Heart left ventricle (tissue), 16 donors: Measurements from ENCODE around the gene LRP1-AS. TPM values are rescaled to one million over a fixed set of nuclear protein-coding genes. Genes with fewer than 3 reads are reported as not detected.

ENCODE experiments used
- ATAC-seq, 4 donors: fragments of 200-7000 bp; cut with Tn5 transposase; one replicate each; pipeline ENCODE4 v1.9.1; 2020 to 2022; ENCODE audit warnings: moderate library complexity in 4 of 4, mild to moderate bottlenecking in 3 of 4, moderate number of reproducible peaks in 1 of 4
- DNase-seq, 5 donors: peaks; one replicate each; pipeline ENCODE4 v3.0.0-alpha.2; 2020
- H3K27ac ChIP-seq, 12 donors: fragments of 200-600 bp; sonication (generic) in 4 of 12; one replicate each; pipeline versions ENCODE4 v1.5.0 to v1.8.0; 2016 to 2022; ENCODE audit warnings: mild to moderate bottlenecking in 2 of 12
- H3K27me3 ChIP-seq, 9 donors: fragments of 200-600 bp; sonication (generic) in 2 of 9; one replicate each; pipeline versions ENCODE4 v1.5.1 to v1.8.0; 2016 to 2022; ENCODE audit warnings: mild to moderate bottlenecking in 3 of 9
- H3K36me3 ChIP-seq, 9 donors: fragments of 200-600 bp; sonication (generic) in 2 of 9; one replicate each; pipeline versions ENCODE4 v1.5.0 to v1.8.0; 2018 to 2022; ENCODE audit warnings: mild to moderate bottlenecking in 2 of 9
- H3K4me1 ChIP-seq, 12 donors: fragments of 200-600 bp; sonication (generic) in 4 of 12; one replicate each; pipeline versions ENCODE4 v1.5.0 to v1.8.0; 2016 to 2022; ENCODE audit warnings: mild to moderate bottlenecking in 3 of 12
- H3K4me3 ChIP-seq, 12 donors: fragments of 200-600 bp; sonication (generic) in 4 of 12; one replicate each; pipeline versions ENCODE4 v1.5.0 to v1.8.0; 2017 to 2022; ENCODE audit warnings: mild to moderate bottlenecking in 9 of 12, moderate library complexity in 4 of 12
- H3K9me3 ChIP-seq, 12 donors: fragments of 200-600 bp; sonication (generic) in 4 of 12; one replicate each; pipeline versions ENCODE4 v1.5.0 to v1.8.0; 2016 to 2022; ENCODE audit warnings: mild to moderate bottlenecking in 1 of 12
- POLR2A ChIP-seq, 2 donors: fragments of 450-650 bp; IDR thresholded peaks; one replicate each; pipeline ENCODE4 v1.6.1; 2017; ENCODE audit warnings: antibody characterized with exemption in 2 of 2, mild to moderate bottlenecking in 2 of 2, moderate library complexity in 2 of 2
- WGBS, 4 donors: extraction: QIAGEN DNeasy Blood & Tissue Kit in 2 of 4; methylation state at CpG; one replicate each; pipeline versions ENCODE4 v1.1.5 to v1.1.7; 2013 to 2018; 5-methylcytosine and 5-hydroxymethylcytosine counted together
- intact Hi-C, 10 donors: fragments of 100-400 bp; cut with DNase I; formaldehyde crosslinking; loops; one replicate each; pipeline versions ENCODE4 v1.11.1 to v1.14.2; 2022
- polyA plus RNA-seq, 2 donors: library from polyadenylated mRNA; stranded (reverse); fragments of 200-250 nt; gene quantifications; one replicate each; pipeline ENCODE4 v1.2.3, GENCODE V29; 2013
- total RNA-seq, 9 donors: library from RNA; depleted of rRNA in 2 of 9; stranded (reverse); fragments of >200 nt in 2 of 9; fragmentation: NEBNext Ultra II Directional in 3 of 9; extraction: Animal tissue kit (Norgen Biotek cat#: 25700) in 3 of 9; gene quantifications; one replicate each; pipeline versions ENCODE4 v1.1.0 to v1.2.4, GENCODE V29; 2016 to 2023
- TF ChIP-seq, protein P1 (sequence below), 12 donors: fragments of 200-600 bp; sonication (generic) in 4 of 12; IDR thresholded peaks; one replicate each; pipeline versions ENCODE4 v1.5.0 to v1.8.0; 2018 to 2022; ENCODE audit warnings: antibody characterized with exemption in 12 of 12, mild to moderate bottlenecking in 5 of 12
- donor health status: ischemic (EF 13 %, LVEDD 7.1; RV severe dilation, severe dysfunction).
- donor health status: healthy with polysubstance abuse.
- donor health status: DM: no; HTN: yes; CAD: no.
- donor health status: DM: no; HTN: no; CAD: no.
- donor health status: ischemic (EF 25% LVEDD 6.9; RV normal size, moderate dysfunction).
- donor health status: ischemic (EF 25% LVEDD 5.7; RV mildly dilated, moderate dysfunction).
- donor health status: healthy.
- donor health status: DM: yes; HTN: yes; CAD: no.
- donor health status: ischemic (EF 35%, LVEDD 5.7; RV mildly dilated, moderate dysfunction).
- donor health status: nonischemic (EF 11% LVEDD 7.7; RV severe dilation, severe dysfunction).
- donor health status: DM: yes; HTN: yes; CAD: no.
- donor health status: PGD.
- donor health status: ischemic (EF 29% LVEDD 5.4; RV normal size, mild dysfunction).
- donor health status: nonischemic (EF 23%, LVEDD 6.1; RV moderate dilation, normal function).

Gene LRP1-AS
- total and polyA plus RNA-seq, 11 donors = not detected

DNA sequence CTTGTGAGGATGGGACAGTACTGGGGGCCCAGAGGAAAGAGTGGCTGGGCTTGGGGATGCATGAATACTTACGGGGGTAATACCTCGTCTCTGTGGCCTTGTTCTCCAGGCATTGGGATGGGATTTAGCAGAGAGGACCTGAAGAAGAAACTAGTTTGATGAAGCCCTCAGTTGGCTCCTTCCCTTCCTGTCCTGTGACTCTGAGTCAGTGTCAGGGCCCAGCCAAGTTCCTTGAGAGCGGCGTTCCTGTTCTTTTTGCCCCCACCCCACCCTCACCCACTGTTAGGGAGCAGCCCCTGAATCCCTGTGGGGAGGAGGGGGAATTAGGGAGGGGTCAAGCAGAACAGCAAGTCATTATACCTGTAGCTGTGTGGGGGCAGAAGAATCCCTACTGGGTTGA, 5.2 kb upstream of the LRP1-AS start:
- H3K4me1 ChIP-seq = peaks cover 14 to 100% (median 57%) of the 10 kb centered on the region in 12 donors
- peak in 1 of 5 donors; percentile 61 for DNase-seq
- peaks cover 0 to 64% (median 38%) of the 10 kb centered on the region in 9 donors for H3K36me3 ChIP-seq
- no peaks in the 10 kb centered on the region for H3K9me3 ChIP-seq
- H3K27me3 ChIP-seq = no peaks in the 10 kb centered on the region
- TF ChIP-seq POLR2A (IDR thresholded peaks at IDR 0.05) = no peak
- TF ChIP-seq, protein P1, sequence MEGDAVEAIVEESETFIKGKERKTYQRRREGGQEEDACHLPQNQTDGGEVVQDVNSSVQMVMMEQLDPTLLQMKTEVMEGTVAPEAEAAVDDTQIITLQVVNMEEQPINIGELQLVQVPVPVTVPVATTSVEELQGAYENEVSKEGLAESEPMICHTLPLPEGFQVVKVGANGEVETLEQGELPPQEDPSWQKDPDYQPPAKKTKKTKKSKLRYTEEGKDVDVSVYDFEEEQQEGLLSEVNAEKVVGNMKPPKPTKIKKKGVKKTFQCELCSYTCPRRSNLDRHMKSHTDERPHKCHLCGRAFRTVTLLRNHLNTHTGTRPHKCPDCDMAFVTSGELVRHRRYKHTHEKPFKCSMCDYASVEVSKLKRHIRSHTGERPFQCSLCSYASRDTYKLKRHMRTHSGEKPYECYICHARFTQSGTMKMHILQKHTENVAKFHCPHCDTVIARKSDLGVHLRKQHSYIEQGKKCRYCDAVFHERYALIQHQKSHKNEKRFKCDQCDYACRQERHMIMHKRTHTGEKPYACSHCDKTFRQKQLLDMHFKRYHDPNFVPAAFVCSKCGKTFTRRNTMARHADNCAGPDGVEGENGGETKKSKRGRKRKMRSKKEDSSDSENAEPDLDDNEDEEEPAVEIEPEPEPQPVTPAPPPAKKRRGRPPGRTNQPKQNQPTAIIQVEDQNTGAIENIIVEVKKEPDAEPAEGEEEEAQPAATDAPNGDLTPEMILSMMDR (IDR thresholded peaks at IDR 0.05) = no peak
- ATAC-seq = peak in 3 of 4 donors; percentile 19 to 46 (median 25)
- WGBS, 4 donors = 67 to 68% (median 67%) methylated on average over 4 of the region's 4 CpGs
- no peak overlapping the region for H3K4me3 ChIP-seq
- intact Hi-C loops = no loop called here
- H3K27ac ChIP-seq = peak overlapping the region; percentile 23 to 95 (median 84)

DNA sequence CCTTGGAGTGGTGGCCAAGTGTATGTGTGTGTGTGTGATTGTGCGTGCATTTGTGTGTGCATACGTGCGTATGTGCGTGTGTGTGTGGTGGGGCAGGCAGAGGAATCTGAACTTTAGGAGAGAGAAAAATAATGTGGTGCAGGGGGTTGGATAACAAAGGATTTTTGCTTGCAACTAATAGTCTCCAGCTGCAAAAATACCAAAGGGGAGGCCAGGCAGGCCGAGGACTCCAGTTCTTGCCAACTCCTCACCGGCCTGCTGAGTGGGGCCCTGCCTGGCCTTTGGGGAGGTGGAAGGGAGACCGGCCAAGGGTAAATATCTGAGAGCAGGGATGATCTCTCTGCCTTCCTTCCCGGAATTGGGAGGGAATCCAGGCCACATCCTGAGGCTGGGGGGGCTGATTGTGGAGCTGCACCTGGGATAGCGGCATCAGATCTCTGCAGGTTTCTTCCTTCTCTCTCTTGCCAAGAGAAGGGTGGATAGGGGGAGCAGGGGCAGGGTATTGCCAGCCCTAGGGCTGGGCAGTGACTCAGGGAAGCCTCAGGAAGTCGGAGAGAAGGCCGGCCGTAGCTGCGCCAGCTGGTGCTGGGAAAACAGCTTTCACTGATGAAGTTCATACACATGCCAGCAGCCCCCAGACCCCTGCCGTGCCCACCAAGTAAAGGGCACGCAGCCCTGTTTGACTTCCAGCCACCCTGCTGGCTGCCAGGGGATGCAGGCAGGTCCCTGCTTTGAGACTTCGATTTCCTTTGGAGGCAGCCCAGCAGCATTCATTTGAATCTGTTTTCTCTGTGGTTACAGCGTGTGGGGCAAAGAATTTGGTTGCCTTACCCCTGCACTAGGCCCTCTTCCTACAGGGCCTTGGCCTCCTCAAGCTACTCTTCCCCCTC, 4.6 kb upstream of the LRP1-AS start:
- peak in 3 of 5 donors; percentile 55 to 77 (median 57) for DNase-seq
- peak; percentile 30 to 45 (median 36) for ATAC-seq
- intact Hi-C loops = no loop called here
- TF ChIP-seq, protein P1 (IDR thresholded peaks at IDR 0.05) = no peak
- no peak for TF ChIP-seq POLR2A (IDR thresholded peaks at IDR 0.05)
- H3K4me1 ChIP-seq = peaks cover 14 to 100% (median 63%) of the 10 kb centered on the region in 12 donors
- H3K9me3 ChIP-seq = no peaks in the 10 kb centered on the region
- H3K27ac ChIP-seq = peak overlapping the region; percentile 23 to 95 (median 84)
- H3K27me3 ChIP-seq = no peaks in the 10 kb centered on the region
- WGBS, 4 donors = 36 to 54% (median 42%) methylated on average over 15 to 17 of the region's 17 CpGs
- no peak overlapping the region for H3K4me3 ChIP-seq
- peaks cover 0 to 62% (median 33%) of the 10 kb centered on the region in 9 donors for H3K36me3 ChIP-seq

DNA sequence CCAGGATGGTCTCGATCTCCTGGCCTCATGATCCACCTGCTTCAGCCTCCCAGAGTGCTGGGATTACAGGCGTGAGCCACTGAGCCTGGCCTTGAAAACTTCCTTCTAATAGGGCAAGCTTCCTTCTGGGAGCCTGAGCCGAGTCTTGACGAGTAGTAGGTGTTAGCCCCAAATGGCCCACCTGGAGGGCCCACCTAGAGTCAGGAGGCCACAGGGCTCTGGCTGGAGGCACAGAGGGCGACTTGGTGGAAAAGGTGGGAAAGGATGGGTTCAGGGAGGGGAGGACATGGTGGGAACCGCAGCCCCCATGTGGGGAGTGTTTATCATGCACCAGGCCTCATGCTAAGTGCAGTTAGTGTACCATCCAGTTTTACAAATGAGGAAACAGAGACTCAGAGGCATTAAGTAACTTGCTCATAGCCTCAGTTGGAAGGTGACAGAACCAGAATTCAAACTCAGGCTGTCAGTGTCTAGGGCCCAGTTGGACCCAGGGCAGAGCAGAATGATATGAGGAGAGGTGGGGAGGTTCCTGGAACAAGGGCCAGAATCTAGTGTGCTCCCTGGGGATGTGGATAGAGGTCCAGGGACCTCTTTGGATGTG, 3.1 kb upstream of the LRP1-AS start:
- intact Hi-C loops = no loop called here

More for the DNA sequence above, 3.1 kb upstream of the LRP1-AS start:
- H3K27ac ChIP-seq = peak overlapping the region in 11 of 12 donors; percentile 75 to 95 (median 89)
- WGBS, 4 donors = 91 to 97% (median 95%) methylated on average over 6 of the region's 6 CpGs
- no peaks in the 10 kb centered on the region for H3K9me3 ChIP-seq
- ATAC-seq (no peak), DNase-seq (no peak)
- H3K4me1 ChIP-seq = peaks cover 14 to 100% (median 74%) of the 10 kb centered on the region in 12 donors
- peaks cover 0 to 61% (median 33%) of the 10 kb centered on the region in 9 donors for H3K36me3 ChIP-seq
- no peak overlapping the region for H3K4me3 ChIP-seq
- H3K27me3 ChIP-seq = no peaks in the 10 kb centered on the region
- TF ChIP-seq, protein P1 (IDR thresholded peaks at IDR 0.05) = no peak
- TF ChIP-seq POLR2A (IDR thresholded peaks at IDR 0.05) = no peak
